ENCODE results near the gene CTTNBP2. TPM values are rescaled to one million over a fixed set of nuclear protein-coding genes. Genes with fewer than 3 reads are reported as not detected.

The CTTNBP2 gene
- total and polyA plus RNA-seq, 10 of the 15 experiments (the other 5 are each of a cell fraction or from before 2014, with no cell fraction given): 0.04 to 0.43 TPM; not detected in 8

DNA sequence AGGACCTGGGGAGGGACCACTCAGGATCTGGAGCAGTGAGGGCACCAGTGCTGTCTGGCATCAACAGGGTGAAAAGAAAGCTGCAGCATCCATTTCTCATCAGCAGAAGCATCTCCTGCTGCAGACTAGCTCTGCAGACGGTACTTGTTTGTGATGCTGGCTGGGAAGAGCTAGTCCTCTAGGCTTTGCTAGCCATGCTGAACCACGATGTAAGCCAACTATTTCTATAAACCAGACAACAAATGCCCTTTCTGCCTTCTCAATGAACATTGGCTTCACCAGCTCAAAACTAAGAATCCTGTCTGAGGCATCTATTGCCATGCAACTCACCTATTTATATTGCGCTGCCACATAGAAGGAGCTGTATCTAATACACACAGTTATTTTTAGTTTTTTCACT, 65.6 kb downstream of the CTTNBP2 start (continued):
- TF ChIP-seq ZBTB40 (IDR thresholded peaks at IDR 0.05; ENCODE audit: borderline replicate concordance): no peak

DNA sequence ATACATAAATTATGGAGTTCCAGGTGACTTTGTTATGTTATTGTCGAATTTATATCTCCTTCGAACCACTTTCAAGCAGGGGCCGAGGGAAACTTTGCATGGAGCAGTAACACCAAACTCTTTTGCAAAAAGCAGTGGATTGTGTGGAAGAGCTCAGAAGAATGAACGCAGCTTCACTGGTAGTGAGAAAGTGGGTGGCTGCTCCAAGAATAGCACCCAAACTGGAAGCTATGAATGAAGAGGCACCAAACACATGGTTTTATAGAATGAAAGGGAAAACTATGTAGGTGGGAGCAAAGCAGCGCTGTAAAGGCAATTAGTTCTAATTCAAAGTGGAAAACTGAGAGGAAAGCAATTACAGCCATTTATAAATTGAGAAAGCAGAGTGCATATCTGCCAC, 67.2 kb downstream of the CTTNBP2 start:
- RAD21 ChIA-PET (ENCODE audit: unreplicated experiment): no interaction called here
- Histone ChIP-seq H4K20me1 (ENCODE audit: control insufficient read depth, insufficient read depth) (no peaks in the 10 kb centered on the region), H3K27ac (ENCODE audit: control insufficient read depth, insufficient read depth) (no peak overlapping the region), H3K4me3 (no peak overlapping the region), H3K36me3 (ENCODE audit: control insufficient read depth in 2 of 2, insufficient read depth in 2 of 2, low read length in 1 of 2) (no peaks in the 10 kb centered on the region), H3K9me3 (replicated peaks; ENCODE audit: control insufficient read depth, insufficient read depth, low read length) (no peaks in the 10 kb centered on the region), H3K9ac (ENCODE audit: control insufficient read depth, insufficient read depth, low read length) (no peak overlapping the region), H3K79me2 (ENCODE audit: control insufficient read depth, insufficient read depth, low read length) (no peaks in the 10 kb centered on the region), H3K27me3 (replicated peaks in 1 of 2; ENCODE audit: control insufficient read depth in 2 of 2, insufficient read depth in 2 of 2, low read length in 1 of 2) (0 out of 4 replicates have a peak, but pooled peaks cover 0 to 2% of the 10 kb centered on the region in 2 experiments), H3K4me2 (ENCODE audit: control insufficient read depth, insufficient read depth) (no peak overlapping the region), H3K4me1 (ENCODE audit: control insufficient read depth, insufficient read depth, low read length) (no peaks in the 10 kb centered on the region), H2AFZ (ENCODE audit: control insufficient read depth, low read depth, low read length) (no peak overlapping the region)
- no peak for TF ChIP-seq EZH2 (IDR thresholded peaks at IDR 0.05; ENCODE audit: borderline replicate concordance, control insufficient read depth, low read depth, low read length)
- TF ChIP-seq TCF3 (IDR thresholded peaks at IDR 0.05; ENCODE audit: borderline replicate concordance, insufficient read depth, low read depth, low read length): no peak
- TF ChIP-seq HCFC1 (IDR thresholded peaks at IDR 0.05; ENCODE audit: low read length): no peak
- no peak for TF ChIP-seq STAT1 (conservative IDR thresholded peaks at IDR 0.05)
- TF ChIP-seq TCF12 (IDR thresholded peaks at IDR 0.05; ENCODE audit: low read depth, low read length): no peak
- no peak for TF ChIP-seq ASH2L (IDR thresholded peaks at IDR 0.05; ENCODE audit: borderline replicate concordance, low read depth)
- no peak for TF ChIP-seq SIX5 (IDR thresholded peaks at IDR 0.05; ENCODE audit: low read depth, low read length, severe bottlenecking)
- TF ChIP-seq, protein P1, sequence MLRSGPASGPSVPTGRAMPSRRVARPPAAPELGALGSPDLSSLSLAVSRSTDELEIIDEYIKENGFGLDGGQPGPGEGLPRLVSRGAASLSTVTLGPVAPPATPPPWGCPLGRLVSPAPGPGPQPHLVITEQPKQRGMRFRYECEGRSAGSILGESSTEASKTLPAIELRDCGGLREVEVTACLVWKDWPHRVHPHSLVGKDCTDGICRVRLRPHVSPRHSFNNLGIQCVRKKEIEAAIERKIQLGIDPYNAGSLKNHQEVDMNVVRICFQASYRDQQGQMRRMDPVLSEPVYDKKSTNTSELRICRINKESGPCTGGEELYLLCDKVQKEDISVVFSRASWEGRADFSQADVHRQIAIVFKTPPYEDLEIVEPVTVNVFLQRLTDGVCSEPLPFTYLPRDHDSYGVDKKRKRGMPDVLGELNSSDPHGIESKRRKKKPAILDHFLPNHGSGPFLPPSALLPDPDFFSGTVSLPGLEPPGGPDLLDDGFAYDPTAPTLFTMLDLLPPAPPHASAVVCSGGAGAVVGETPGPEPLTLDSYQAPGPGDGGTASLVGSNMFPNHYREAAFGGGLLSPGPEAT (IDR thresholded peaks at IDR 0.05; ENCODE audit: low read depth): no peak
- no peak for TF ChIP-seq PML (IDR thresholded peaks at IDR 0.05; ENCODE audit: low read length)
- TF ChIP-seq JUND (IDR thresholded peaks at IDR 0.05; ENCODE audit: low read depth, low read length): no peak
- SMC1A ChIA-PET (ENCODE audit: uncharacterized antibody, unreplicated experiment): interaction anchor here (1.5 kb wide), 1 partner anchor 17 kb away, joined by 3 read pairs; no protein-coding TSS in a partner anchor
- WGBS (ENCODE audit: insufficient coverage, insufficient replicate concordance, low lambda C conversion rate, missing lambda C conversion rate): 29% methylated on average over 5 of the region's 5 CpGs
- intact Hi-C loops (cut with micrococcal nuclease; ENCODE audit: unreplicated experiment): no loop called here
- in situ Hi-C loops (cut with MboI): no loop called here
- no peak for DNase-seq (ENCODE audit: low read depth, low spot score)
- CTCF ChIA-PET: no interaction called here
- no peak for ATAC-seq
- no TSS peak for BruUV-seq (replicated peaks)
- POLR2A ChIA-PET: no interaction called here
- FAIRE-seq: no peak
